ENCODE results near the gene PAX2.

GRCh38 chr10:100775871-100776270 lies 30.5 kb downstream of the PAX2 start:
- TF ChIP-seq TAF1 (IDR thresholded peaks at IDR 0.05; ENCODE audit: low read depth, low read length) (no peak), POLR2A (IDR thresholded peaks at IDR 0.05; ENCODE audit: low read depth, low read length) (no peak), POLR2AphosphoS5 (IDR thresholded peaks at IDR 0.05; ENCODE audit: low read depth, low read length) (no peak)
